Heart left ventricle (tissue), 13 donors: ENCODE data around the gene TMEM94.

ENCODE experiments used
- POLR2A ChIP-seq, 2 donors: fragments of 450-650 bp; IDR thresholded peaks; one replicate each; pipeline ENCODE4 v1.6.1; 2017; ENCODE audit warnings: antibody characterized with exemption in 2 of 2, mild to moderate bottlenecking in 2 of 2, moderate library complexity in 2 of 2
- TF ChIP-seq, protein P1 (sequence below), 12 donors: fragments of 200-600 bp; sonication (generic) in 4 of 12; IDR thresholded peaks; one replicate each; pipeline versions ENCODE4 v1.5.0 to v1.8.0; 2018 to 2022; ENCODE audit warnings: antibody characterized with exemption in 12 of 12, mild to moderate bottlenecking in 5 of 12
- donor health status: ischemic (EF 13 %, LVEDD 7.1; RV severe dilation, severe dysfunction).
- donor health status: DM: no; HTN: yes; CAD: no.
- donor health status: DM: no; HTN: no; CAD: no.
- donor health status: ischemic (EF 25% LVEDD 6.9; RV normal size, moderate dysfunction).
- donor health status: ischemic (EF 25% LVEDD 5.7; RV mildly dilated, moderate dysfunction).
- donor health status: ischemic (EF 35%, LVEDD 5.7; RV mildly dilated, moderate dysfunction).
- donor health status: nonischemic (EF 11% LVEDD 7.7; RV severe dilation, severe dysfunction).
- donor health status: DM: yes; HTN: yes; CAD: no.
- donor health status: PGD.
- donor health status: ischemic (EF 29% LVEDD 5.4; RV normal size, mild dysfunction).
- donor health status: nonischemic (EF 23%, LVEDD 6.1; RV moderate dilation, normal function).

- no peak for TF ChIP-seq POLR2A (IDR thresholded peaks at IDR 0.05)
- TF ChIP-seq, protein P1, sequence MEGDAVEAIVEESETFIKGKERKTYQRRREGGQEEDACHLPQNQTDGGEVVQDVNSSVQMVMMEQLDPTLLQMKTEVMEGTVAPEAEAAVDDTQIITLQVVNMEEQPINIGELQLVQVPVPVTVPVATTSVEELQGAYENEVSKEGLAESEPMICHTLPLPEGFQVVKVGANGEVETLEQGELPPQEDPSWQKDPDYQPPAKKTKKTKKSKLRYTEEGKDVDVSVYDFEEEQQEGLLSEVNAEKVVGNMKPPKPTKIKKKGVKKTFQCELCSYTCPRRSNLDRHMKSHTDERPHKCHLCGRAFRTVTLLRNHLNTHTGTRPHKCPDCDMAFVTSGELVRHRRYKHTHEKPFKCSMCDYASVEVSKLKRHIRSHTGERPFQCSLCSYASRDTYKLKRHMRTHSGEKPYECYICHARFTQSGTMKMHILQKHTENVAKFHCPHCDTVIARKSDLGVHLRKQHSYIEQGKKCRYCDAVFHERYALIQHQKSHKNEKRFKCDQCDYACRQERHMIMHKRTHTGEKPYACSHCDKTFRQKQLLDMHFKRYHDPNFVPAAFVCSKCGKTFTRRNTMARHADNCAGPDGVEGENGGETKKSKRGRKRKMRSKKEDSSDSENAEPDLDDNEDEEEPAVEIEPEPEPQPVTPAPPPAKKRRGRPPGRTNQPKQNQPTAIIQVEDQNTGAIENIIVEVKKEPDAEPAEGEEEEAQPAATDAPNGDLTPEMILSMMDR (IDR thresholded peaks at IDR 0.05): no peak
Measured at GRCh38 chr17:75433218-75433783, 23.1 kb upstream of the TMEM94 start.
